HG02885 (cell line): ENCODE measurements around the gene CLUH.
"Not testable (repeated sequence)": the region's sequence is repeated elsewhere in the genome, so short reads cannot be mapped to it uniquely, and the experiment has no call there.

ENCODE experiments used
- ATAC-seq: cut with Tn5 transposase; IDR thresholded peaks from one replicate; pipeline ENCODE4 v1.9.1; 2021; ENCODE audit warnings: mild to moderate bottlenecking; ENCODE audit not compliant: unreplicated experiment, poor library complexity

CLUH gene

DNA sequence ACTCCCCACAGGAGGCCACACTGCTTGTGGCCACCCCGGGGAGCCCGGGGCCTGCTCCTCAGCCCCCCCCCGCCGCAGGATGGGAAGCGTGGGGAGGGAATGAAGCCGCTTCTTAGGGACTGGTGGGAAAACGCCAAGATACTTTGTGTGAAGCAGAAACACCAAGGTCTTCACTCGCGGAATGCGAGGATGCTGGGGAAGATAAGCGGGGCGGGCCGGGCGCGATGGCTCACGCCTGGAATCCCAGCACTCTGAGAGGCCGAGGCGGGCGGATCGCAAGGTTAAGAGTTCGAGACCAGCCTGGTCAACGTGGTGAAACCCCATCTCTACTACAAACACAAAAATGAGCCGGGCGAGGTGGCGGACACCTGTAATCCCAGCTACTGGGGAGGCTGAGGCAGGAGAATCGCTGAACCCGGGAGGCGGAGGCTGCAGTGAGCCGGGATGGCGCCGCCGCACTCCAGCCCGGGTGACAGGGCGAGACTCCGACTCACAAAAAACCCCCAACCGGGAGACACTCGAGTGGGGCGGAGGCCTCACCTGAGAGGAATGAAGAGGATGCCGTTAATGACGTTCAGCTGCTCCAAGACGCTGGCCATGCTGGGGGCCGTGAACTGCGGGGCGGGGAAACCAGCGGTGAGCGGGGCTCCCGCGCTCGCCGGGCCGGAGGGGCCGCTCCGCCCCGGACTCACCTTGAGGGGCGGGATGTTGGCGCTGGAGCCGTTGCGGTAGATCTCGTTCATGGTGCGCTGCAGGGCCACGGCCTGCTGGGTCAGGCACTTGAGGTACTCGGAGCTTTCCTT, 20.3 kb downstream of the CLUH start:
- no peak for ATAC-seq

DNA sequence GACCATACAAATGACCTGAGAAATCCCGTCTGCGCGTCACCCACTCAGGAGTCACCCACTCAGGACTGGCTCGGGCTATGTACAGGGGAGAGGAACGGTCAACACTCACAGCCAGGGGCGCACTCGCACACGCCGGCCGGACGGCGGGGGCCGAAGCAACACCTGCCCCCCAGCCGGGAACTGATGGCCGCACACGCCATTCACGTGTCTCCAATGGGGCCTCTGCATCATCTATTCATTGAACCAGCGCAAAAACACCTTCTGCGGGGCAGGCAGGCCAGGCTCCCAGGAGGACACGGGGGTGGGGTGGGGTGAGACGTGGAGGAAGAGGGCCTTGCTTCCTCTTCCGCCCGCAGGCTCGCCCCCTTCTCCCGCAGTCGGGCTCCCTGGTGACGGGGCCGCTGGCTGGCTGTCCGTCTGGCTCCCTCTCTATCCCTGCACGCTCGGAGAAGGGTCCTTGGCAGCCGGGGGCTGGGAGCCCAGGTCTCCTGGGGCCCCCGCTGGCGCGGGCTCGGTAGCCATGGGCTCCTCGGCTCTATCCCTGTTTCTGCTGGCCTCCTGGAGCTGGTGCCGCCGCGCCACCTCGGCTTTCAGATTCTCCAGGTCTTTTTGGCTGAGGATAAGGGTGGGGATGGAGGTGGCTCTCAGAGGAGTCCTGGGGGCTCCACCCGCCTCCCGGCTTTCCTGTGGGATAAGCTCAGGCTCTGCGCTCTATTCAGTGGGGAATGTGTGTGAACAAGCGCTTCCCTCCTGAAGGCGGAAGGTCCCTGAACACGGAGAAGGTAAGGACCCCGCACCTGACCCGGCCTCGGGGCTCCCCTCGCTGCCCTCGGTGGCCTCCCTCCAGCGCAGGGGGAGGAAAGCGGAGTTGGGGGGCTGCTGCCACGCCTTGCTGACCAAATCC, 21.1 kb downstream of the CLUH start:
- no peak for ATAC-seq

DNA sequence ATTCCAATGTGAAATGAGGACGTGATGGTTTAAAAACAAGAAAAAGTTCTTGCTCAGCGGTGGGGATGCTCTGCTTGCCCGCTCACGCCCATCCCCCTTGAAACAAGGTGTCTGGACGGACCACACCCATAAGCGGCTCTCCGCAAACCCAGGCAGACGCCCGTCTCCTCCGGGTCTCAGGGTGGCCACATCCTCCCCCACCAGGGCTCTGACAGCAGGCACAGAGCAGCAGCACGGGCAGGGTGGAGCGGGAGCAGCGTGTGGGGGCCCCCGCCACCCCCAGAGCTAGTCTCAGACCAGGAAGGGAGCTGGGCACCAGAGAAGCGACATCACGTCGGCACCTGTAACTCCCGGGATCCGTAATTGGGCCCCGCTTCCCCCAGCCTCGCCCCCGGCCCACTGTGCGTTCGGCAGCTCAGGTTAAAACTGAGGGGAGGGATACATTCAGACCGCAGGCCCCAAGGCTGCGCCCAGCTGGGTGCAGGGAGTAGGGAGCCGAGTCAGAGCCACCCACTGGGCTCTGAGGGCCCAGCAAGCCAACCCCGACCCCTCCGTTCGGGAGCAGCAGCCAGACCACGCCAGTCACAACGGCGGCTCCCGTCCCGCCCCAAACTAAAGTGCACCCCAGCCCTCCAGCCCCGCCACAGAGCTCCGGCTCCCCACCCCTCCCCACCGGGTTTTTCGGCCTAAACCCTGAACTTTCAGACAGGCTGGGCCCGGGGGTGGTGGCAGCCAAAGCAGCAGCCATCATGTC, 22.0 kb downstream of the CLUH start:
- no peak for ATAC-seq

DNA sequence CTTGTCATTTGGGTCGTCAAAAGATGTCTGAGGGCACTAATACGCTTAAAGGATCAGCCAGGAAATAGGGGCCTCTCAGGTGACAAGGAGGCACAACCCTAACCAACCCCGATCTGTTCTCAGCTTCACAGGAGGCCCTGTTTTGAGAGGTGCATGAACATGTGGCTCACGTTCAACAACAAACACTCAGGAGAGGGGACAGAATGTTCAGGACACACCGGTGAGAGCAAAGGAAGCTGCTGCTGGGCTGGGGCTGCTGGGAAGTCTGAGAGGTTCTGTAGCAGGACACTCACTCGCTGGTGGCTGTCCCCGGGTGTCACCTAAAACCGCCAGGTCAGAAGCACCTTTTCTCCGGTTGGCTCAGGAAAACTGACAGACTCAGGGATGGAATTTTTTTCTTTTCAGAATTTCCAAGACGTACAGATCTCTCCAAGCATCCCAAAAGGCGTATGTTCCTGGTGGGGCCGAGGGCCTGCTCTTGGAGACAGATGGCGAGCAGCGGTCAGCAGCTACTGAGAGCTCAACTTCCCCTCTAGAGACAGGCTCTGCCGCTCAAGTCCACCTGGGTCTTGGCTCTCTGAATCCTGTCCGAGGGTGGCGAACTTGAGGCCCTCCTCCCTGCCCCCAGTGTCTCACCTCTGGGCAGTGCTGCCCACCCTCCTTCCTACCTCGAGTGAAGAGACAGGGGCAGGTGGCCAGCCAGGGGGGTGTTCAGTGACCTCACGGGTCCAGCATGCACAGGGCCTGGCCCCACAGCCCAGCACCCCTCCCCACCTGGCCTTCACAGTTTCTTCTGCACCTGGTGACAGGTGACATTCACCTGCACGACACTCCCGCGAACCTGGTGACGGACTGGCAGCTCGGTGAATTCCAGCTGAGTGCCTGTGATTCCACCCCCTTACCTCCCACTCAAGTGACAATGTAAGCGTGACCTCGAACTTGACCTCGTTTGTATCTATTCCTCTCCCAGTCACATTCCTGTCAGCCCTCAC, 22.9 kb downstream of the CLUH start:
- no peak for ATAC-seq

GRCh38 chr17:2687074-2687418, 24.5 kb downstream of the CLUH start:
- ATAC-seq, result no peak

GRCh38 chr17:2685696-2686095, 25.9 kb downstream of the CLUH start:
- ATAC-seq, result no peak

- no peak for ATAC-seq
Measured at GRCh38 chr17:2684549-2684948, 27.0 kb downstream of the CLUH start.

GRCh38 chr17:2683912-2684311, 27.7 kb downstream of the CLUH start:
- ATAC-seq, result no peak

DNA sequence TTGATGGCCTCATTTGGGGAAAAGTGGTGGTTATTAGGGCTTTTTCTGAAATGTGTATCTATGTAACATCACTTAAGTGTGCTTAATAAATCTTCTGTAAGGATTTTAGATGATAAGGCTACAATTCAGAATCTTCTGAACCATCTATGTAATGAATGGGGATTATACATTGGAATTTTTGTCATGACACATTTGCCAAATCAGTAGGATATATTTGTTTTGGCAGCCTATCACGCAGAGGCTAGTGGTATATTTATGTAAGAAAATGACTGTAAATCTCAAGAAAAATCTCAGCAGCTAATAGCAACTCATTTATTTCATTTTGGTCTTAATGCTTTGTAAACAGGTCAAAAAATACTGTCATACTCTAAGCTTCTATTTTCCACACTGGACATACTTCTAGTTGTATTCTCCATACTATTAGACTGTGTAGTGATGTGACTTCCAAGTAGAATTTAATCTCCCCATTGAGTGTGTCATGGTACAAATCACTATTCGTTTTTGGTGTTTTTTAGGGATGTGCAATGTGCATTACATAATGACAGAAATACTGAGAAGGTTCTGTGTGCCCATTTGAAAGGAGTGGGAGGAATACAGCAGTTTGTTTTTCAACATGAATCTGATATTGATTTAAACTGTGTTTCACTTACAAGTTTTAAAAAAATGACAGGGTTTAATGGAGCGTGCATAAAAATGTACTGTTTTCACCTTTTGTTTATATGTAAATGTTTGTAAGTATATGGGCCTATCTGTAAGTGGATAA, 29.2 kb downstream of the CLUH start:
- no peak for ATAC-seq

DNA sequence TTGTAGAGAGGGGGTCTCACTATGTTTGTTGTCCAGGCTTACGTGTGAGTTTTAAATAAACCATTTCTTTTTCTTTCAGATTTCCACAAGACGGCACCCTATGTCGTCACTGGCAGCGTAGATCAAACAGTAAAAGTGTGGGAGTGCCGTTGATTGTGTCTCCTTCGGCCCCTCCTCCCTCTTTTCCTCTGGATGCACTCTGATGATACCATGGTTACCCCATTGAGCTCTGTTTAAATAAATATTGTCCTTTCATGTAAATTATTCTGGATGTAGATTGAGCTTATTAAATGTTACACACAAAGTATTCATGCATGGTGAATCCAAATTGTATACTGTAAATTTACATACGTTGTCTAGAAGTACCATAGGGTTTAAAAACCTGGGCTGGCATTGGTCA, 29.9 kb downstream of the CLUH start:
- ATAC-seq, result no peak

DNA sequence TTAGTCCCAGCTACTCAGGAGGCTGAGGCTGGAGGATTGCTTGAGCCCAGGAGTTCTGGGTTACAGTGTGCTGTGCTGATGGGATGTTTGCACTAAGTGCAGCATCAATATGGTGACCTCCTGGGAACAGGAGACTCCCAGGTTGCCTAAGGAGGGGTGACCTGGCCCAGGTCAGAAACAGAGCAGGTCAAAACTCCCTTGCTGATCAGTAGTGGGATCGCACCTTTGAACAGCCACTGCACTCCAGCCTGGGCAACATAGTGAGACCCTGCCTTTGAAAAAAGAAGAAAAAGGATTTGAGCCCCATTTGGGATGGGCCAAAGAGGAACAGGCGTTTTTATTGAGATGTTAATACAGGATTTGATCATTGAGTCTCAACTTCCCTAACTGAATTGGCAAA, 30.6 kb downstream of the CLUH start:
- ATAC-seq, result no peak

DNA sequence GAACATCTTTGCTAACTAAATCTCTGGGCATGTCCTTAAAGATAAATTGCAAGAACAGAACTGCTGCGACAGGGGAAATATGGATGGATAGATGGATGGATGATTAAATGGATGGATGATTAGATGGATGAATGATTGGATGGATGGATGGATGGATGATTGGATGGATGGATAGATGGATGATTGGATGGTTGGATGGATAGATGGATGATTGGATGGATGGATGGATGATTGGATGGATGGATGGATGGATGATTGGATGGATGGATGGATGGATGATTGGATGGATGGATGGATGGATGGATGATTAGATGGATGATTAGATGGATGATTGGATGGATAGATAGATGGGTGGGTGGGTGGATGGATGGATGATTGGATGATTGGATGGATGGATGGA, 32.3 kb downstream of the CLUH start:
- ATAC-seq, result not testable (repeated sequence)

DNA sequence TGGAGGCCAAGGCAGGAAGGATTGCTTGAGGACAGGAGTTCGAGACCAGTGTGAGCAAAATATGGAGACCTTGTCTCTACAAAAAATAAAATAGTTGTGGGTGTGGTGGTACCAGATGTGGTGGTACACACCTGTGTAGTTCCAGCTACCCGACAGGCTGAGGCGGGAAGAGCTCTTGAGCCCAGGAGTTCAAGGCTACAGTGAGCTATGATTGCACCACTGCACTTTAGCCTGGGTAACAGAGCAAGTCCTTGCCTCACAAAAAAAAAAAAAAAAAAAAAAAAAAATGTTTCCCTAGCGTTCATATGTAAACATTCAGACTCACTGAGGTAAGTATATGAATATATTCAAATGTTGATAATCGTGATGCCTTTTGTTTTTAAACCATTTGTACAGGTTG, 39.5 kb downstream of the CLUH start:
- no peak for ATAC-seq

- not testable (repeated sequence) for ATAC-seq
Measured at GRCh38 chr17:2660410-2660809, 51.2 kb downstream of the CLUH start.

- not testable (repeated sequence) for ATAC-seq
Measured at GRCh38 chr17:2659337-2659736, 52.2 kb downstream of the CLUH start.

DNA sequence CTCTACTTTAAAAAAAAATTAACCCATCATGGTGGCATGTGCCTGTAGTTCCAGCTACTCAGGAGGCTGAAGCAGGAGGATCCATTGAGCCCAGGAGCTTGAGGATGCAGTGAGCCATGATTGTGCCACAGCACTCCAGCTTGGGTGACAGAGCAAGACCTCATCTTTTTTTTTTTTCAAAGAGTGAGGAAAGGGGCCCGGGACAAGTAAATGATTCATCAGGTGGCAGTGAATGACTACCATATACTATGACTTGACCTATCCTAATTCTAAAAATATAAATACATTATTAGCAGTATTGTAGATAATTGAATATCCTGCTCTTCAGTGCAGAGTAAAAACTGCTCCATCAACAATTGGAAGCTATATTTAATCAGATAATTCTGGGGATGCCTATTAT, 55.3 kb downstream of the CLUH start:
- no peak for ATAC-seq

DNA sequence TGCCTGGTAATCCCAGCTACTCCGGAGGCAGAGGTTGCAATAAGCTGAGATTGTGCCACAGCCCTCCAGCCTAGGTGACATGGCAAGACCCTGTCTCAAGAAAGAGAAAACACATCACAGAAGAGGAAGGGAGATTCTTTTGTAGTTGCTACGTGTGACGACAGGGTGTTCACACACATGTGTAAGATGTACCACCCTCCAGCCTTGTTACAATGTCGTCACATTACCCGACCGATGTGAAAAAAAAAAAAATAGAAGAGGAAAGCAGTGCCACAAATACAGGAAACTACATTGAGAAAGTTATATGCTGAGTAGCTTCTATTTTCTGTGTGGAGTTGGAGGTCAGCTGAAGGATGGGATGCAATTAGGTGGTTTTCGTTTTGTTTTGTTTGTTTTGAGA, 56.0 kb downstream of the CLUH start:
- no peak for ATAC-seq

DNA sequence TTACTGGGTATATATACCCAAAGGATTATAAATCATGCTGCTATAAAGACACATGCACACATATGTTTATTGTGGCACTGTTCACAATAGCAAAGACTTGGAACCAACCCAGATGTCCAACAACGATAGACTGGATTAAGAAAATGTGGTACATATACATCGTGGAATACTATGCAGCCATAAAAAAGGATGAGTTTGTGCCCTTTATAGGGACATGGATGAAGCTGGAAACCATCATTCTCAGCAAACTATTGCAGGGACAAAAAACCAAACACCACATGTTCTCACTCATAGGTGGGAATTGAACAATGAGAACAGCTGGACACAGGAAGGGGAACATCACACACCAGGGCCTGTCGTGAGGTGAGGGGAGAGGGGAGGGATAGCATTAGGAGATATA, 58.7 kb downstream of the CLUH start:
- ATAC-seq, result not testable (repeated sequence)

DNA sequence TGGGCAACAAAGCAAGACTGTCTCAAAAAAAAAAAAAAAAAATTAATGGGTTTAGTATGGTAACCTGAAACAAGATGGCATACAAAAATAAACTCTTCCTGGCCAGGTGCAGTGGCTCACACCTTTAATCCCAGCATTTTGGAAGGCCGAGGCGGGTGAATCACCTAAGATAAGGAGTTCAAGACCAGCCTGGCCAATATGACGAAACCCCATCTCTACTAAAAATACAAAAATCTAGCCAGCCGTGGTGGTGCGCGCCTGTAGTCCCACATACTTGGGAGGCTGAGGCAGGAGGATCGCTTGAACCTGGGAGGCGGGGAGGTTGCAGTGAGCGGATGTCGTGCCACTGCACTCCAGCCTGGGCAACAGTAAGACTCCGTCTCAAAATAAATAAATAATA, 62.4 kb downstream of the CLUH start:
- ATAC-seq, result no peak
